SK-N-SH (cell line): Measurements from ENCODE around the gene FAM83F.

ENCODE experiments used
- ELF1 ChIP-seq: IDR thresholded peaks from 2 replicates; pipeline ENCODE4 v1.4.0; 2012
- EP300 ChIP-seq, 2 experiments: IDR thresholded peaks; 2 replicates each; pipeline versions ENCODE4 v1.4.0 to v1.6.1; 2012; ENCODE audit warnings: borderline replicate concordance in 1 of 2, low read depth in 1 of 2, low read length in 1 of 2
- FOXJ3 ChIP-seq: sonication (generic); formaldehyde crosslinking; IDR thresholded peaks from 2 replicates; pipeline ENCODE4 v1.5.1; 2020; ENCODE audit warnings: mild to moderate bottlenecking, missing genetic modification reagents
- JUND ChIP-seq: IDR thresholded peaks from 2 replicates; pipeline ENCODE4 v1.4.0; 2012
- MXI1 ChIP-seq: IDR thresholded peaks from 2 replicates; pipeline ENCODE4 v1.6.1; 2012; ENCODE audit warnings: mild to moderate bottlenecking, low read depth, low read length, improper control_type of control experiment
- PBX3 ChIP-seq: IDR thresholded peaks from 2 replicates; pipeline ENCODE4; 2012
- SMC3 ChIP-seq: IDR thresholded peaks from 2 replicates; pipeline ENCODE4 v1.6.1; 2012; ENCODE audit warnings: low read depth, low read length, improper control_type of control experiment
- YY1 ChIP-seq: IDR thresholded peaks from 2 replicates; pipeline ENCODE4 v1.4.0; 2012; ENCODE audit warnings: low read depth, mild to moderate bottlenecking
- TF ChIP-seq, protein P1 (sequence below): IDR thresholded peaks from 2 replicates; pipeline ENCODE4 v1.4.0; 2012; ENCODE audit warnings: low read depth
- TF ChIP-seq, protein P2 (sequence below): IDR thresholded peaks from 2 replicates; pipeline ENCODE4 v1.6.1; 2012; ENCODE audit warnings: mild to moderate bottlenecking, low read depth, low read length, moderate library complexity
- TF ChIP-seq, protein P3 (sequence below): fragments of 200-600 bp; sonication (generic); IDR thresholded peaks from 2 replicates; pipeline ENCODE4 v1.6.1; 2017; ENCODE audit warnings: antibody characterized with exemption, mild to moderate bottlenecking, moderate library complexity

DNA sequence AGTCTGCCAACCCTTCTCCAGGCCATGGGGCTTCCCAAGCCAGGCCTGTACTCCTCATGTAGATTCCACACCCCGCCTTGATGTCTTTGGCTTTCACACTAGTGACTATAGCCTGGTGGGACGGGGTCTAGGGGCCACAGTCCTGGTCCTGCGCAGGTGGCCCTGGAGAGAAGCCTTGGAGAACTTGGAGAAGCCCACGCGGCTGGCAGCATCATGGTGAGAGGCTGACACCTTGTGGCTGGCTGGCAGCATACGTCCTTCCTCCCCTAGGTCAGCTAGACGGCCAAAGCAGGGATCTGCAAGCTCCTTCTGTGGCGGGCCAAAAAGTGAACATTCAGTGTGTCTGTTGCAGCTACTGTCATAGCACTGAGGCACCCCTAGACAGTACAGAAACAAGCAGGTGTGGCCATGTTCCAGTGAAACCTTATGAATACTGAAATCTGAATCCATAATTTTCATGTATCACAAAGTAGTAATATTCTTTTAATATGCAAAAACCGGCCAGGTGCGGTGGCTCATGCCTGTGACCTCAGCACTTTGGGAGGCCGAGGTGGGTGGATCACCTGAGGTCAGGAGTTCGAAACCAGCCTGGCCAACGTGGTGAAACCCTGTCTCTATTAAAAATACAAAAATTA, 42.0 kb downstream of the FAM83F start:
- TF ChIP-seq, protein P1, sequence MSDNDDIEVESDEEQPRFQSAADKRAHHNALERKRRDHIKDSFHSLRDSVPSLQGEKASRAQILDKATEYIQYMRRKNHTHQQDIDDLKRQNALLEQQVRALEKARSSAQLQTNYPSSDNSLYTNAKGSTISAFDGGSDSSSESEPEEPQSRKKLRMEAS, result no peak
- TF ChIP-seq MXI1 (no peak), EP300 (IDR thresholded peaks at IDR 0.05; ENCODE audit: borderline replicate concordance in 1 of 2, low read depth in 1 of 2, low read length in 1 of 2) (no peak), PBX3 (no peak), JUND (no peak), SMC3 (peak; percentile 78), FOXJ3 (CRISPR knock-in tag) (no peak), ELF1 (no peak), YY1 (no peak)
- TF ChIP-seq, protein P2, sequence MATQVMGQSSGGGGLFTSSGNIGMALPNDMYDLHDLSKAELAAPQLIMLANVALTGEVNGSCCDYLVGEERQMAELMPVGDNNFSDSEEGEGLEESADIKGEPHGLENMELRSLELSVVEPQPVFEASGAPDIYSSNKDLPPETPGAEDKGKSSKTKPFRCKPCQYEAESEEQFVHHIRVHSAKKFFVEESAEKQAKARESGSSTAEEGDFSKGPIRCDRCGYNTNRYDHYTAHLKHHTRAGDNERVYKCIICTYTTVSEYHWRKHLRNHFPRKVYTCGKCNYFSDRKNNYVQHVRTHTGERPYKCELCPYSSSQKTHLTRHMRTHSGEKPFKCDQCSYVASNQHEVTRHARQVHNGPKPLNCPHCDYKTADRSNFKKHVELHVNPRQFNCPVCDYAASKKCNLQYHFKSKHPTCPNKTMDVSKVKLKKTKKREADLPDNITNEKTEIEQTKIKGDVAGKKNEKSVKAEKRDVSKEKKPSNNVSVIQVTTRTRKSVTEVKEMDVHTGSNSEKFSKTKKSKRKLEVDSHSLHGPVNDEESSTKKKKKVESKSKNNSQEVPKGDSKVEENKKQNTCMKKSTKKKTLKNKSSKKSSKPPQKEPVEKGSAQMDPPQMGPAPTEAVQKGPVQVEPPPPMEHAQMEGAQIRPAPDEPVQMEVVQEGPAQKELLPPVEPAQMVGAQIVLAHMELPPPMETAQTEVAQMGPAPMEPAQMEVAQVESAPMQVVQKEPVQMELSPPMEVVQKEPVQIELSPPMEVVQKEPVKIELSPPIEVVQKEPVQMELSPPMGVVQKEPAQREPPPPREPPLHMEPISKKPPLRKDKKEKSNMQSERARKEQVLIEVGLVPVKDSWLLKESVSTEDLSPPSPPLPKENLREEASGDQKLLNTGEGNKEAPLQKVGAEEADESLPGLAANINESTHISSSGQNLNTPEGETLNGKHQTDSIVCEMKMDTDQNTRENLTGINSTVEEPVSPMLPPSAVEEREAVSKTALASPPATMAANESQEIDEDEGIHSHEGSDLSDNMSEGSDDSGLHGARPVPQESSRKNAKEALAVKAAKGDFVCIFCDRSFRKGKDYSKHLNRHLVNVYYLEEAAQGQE, result no peak
- TF ChIP-seq, protein P3, sequence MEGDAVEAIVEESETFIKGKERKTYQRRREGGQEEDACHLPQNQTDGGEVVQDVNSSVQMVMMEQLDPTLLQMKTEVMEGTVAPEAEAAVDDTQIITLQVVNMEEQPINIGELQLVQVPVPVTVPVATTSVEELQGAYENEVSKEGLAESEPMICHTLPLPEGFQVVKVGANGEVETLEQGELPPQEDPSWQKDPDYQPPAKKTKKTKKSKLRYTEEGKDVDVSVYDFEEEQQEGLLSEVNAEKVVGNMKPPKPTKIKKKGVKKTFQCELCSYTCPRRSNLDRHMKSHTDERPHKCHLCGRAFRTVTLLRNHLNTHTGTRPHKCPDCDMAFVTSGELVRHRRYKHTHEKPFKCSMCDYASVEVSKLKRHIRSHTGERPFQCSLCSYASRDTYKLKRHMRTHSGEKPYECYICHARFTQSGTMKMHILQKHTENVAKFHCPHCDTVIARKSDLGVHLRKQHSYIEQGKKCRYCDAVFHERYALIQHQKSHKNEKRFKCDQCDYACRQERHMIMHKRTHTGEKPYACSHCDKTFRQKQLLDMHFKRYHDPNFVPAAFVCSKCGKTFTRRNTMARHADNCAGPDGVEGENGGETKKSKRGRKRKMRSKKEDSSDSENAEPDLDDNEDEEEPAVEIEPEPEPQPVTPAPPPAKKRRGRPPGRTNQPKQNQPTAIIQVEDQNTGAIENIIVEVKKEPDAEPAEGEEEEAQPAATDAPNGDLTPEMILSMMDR, result peak; percentile 65
